ENCODE results near the gene TKFC.
A peak's percentile ranks its signal among the peaks of the same experiment; 100 is the strongest.

TKFC gene, protein sequence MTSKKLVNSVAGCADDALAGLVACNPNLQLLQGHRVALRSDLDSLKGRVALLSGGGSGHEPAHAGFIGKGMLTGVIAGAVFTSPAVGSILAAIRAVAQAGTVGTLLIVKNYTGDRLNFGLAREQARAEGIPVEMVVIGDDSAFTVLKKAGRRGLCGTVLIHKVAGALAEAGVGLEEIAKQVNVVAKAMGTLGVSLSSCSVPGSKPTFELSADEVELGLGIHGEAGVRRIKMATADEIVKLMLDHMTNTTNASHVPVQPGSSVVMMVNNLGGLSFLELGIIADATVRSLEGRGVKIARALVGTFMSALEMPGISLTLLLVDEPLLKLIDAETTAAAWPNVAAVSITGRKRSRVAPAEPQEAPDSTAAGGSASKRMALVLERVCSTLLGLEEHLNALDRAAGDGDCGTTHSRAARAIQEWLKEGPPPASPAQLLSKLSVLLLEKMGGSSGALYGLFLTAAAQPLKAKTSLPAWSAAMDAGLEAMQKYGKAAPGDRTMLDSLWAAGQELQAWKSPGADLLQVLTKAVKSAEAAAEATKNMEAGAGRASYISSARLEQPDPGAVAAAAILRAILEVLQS

DNA sequence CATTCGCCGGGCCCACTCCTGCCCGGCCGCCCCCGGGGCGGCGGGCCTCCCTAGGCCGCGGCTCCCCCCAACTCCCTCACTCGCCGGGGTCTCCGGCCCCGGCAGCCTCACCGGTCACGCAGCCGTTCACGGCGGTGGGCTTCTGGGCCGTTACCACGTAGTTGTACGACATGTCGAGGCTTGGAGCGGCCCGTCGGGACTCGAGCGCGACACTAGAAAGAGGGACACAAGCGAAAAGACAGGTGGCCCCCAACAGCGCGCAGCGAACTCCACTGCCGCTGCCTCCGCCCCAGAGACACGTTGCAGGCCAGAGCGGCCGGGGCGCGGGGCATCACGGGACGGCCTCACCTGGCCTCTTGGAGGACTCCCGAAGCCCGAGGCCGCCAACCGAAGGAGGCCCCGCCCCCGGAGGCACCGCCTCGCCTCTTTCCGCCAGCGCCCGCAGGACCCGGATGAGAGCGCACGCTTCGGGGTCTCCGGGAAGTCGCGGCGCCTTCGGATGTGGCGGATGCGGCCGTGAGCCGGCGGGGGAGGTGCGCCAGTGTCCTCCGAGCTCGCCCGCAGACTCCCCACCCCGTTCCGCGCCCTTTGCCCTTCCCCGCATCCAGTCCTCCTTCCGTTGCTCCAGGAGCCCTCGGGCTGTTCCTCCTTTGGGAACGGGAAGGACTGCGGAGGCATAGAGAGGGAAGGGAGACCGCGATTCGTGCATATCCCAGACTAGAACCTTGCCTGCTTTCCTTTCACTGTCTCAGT, at the start of gene TKFC, which contains the start of gene DDB1:
Gene TKFC (plus strand): TSS at position 432 of the 753 bp plus-strand sequence. CDS start 1,501 bp downstream, outside the sequence.
Gene DDB1 (minus strand): TSS at position 309 of the 753 bp plus-strand sequence. CDS start 137 bp downstream, at position 172.
- FAIRE-seq = no peak
- peak; percentile 93 for DNase-seq (ENCODE audit: insufficient read length, low spot score)

DNA sequence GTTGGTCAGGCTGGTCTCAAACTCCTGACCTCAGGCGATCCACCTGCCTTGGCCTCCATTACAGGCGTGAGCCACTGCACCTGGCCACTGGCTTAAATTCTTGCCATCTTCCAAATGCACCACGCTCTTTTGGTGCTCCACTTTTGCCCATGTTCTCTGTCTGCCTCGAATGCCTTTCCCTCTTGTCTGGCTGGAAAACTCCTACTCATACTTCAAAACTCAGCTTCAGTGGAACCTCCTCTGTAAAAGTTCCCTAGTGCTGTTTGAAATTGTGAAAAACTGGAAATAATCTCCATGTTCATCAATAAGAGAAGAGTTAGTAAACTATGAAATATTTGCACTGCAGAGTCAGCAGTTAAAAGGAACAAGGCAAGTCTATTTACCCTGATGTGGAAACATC, 49.4 kb upstream of the TKFC start:
- no peak for DNase-seq (ENCODE audit: insufficient read length, low spot score)
- no peak for FAIRE-seq

DNA sequence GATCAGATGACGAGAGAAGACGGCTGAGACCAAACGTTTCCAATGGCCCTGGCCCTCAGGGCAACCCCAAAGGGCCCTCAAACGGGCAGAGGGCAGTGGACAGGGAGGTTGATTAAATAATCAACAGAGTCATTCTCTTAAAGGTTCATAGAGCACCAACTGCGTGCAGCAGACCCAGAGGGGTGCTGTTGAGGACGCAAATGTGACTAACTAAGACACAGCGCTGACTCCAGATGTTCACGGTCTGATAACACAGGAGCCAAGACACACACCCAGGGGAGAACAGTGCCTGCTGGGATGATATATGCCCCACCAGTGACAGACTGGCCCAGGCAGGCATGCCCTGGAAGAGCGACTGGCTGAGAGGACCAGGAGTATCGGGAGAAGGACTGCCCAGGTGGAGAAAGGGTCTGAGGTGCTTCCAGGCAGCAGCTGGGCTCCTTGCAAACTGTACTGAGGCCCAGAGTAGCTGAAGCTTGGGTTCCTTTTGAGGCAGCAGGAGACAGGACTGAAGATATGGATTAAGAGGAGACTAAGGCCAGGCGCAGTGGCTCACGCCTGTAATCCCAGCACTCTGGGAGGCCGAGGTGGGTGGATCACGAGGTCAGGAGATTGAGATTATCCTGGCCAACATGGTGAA, 45.6 kb upstream of the TKFC start:
- DNase-seq (ENCODE audit: insufficient read length, low spot score) (no peak), FAIRE-seq (no peak)

DNA sequence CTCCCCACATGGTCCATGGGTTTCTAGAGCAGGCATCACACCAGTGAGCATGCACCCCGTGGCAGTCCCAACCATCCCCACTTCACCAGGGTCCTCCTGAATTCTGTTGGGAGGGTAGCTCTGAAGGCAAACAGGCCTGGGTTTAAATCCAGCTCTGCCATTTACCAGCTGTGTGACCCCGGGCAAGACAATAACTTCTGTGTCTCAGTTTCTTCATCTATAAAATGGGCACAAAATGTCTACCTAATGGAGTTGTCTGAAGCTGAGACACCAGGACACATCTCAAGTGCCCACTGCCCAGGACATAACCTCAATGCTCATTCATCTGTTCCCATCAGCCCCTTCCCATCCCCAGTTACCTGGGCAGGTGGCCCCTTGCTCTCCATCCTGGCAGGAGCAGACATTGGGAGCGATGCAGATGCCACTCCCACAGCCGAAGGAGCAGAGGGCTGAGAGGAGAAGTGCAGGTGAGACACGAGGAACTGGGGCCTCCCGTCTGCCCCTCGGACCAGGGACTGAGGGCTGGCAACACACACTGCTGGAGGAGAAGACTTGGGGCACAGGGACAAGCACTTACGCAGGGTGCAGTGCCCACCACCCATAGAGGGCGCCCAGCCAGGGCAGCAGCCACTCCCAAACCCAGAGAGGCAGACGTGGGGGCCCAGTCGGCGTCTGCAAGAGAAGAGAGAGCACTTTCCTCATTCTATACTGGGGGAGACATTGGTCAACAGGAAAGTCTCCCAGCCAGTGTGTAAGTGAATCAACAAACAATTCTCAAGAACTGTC, 41.9 kb upstream of the TKFC start:
- FAIRE-seq (no peak), DNase-seq (ENCODE audit: insufficient read length, low spot score) (no peak)

DNA sequence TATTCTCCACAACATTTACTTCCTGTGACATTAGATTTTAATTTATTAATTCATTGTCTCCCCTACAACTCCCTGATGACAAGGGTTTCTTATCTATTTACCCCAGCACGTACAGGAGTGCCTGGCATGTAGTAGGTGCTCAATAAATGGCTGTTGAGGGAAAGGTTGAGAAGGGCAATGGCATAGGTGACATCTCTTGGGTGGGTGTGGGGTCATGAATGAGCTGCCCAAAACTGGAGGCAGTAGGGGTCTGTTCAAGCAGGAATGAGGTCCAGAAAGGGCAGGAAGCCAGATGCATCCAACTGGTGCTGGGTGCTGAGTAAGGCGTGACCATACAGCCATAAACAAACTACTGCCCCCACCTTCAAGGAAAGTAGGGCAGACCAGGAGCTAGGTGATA, 40.7 kb upstream of the TKFC start:
- DNase-seq (ENCODE audit: insufficient read length, low spot score) (no peak), FAIRE-seq (no peak)

DNA sequence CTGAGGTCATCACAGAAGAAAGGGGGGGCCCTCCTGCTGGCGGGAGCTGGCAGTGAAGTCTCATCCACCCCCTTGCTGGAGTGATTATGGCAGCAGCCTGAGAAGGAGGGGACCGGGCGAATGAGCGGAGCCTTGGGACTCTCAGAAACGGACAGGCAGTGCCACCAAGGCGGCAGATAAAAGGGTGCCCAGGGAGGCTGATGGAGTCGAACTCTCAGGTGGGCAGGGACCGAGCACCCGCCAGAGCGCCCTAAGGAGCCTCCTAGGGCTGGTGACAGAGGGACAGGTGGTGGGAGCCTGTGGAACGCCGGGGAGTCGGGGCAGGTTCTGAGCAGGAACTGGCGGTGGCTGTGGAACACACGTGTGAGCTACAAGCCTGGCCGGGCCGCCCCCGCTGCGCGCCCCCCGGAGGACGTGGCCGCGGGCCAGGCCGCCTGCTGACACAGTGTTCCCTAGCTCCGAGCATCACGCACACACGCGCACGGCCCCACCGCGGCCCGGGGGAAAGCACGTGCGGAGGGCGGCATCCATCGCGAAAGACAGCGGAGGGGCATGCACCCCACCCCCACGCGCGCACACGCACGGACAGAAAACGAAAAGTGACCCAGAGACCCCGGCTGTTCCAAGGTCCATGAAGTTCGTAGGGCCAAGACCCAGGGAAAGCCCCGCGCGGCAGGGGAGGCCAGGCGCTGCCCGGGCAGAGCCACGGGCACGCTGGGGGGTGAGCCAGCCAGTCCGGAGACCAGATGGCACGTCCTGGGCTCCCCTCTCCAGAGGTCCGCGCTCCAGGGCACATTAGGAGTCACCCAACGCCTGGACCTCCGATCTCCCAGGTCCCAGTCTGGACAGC, 38.9 kb upstream of the TKFC start:
- DNase-seq (ENCODE audit: insufficient read length, low spot score) = peak; percentile 57
- no peak for FAIRE-seq

DNA sequence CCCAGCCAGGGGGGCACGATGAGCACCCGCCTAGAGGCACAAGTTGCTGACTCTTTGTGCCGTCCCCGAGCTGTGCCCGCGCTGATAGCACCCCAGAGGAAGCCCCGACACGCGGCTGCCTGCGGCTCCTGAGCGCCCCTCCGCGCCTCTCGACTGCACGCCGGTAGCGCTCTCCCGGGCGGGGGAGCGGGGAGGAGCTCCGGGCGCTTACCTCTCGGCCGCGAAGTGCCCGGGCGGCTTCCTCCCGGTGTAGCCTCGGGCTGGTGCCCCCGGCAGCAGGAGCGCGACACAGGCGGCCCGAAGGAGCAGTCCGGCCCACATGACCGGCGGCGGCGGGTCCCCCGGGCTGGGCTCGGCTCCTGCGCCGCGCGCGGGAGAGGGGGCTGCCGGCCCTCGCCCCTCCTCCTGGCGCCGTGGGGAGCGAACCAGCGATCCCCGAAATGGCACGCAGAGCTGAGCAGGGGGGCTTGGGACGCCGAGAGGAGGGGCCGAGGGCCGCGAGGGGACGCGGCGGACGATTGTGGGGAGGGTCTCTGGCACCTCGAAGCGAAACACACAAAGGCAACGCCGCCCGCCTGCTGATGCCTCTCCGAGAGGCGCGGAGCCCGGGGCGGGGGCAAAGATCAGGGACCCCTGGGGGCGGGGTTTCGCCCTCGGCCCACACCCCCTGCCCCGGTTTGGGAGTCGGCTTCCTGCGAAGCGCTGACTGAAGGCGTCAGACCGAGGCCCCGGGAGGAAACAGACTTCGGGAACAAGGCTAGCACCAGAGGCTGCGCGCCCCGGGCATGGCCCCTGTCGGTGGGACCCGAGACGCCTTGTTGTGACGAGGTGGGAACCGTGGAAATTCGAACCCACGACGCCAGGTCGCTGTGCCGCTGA, 38.1 kb upstream of the TKFC start, which contains the start of gene VWCE:
Gene VWCE (minus strand): TSS at position 600 of the 879 bp plus-strand sequence. CDS start 279 bp downstream, at position 321.
- DNase-seq (ENCODE audit: insufficient read length, low spot score) = no peak
- no peak for FAIRE-seq

DNA sequence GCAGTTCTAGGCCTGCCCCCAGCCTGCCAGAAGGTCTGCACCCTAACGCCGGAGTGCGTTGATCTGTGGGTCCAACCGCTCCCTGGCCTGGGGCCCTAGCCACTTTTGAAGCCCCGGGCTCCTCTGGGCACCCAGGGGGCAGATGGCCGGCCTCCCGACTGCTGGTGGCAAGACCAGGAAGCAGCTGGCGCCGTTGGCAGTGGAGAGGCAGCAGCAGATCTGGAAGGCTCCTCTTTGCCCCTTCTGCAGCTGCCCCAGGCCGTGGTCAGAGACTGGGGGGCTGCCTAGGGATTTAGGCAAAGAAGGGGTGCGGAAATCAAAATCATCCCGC, 37.5 kb upstream of the TKFC start:
- DNase-seq (ENCODE audit: insufficient read length, low spot score) (no peak), FAIRE-seq (no peak)

DNA sequence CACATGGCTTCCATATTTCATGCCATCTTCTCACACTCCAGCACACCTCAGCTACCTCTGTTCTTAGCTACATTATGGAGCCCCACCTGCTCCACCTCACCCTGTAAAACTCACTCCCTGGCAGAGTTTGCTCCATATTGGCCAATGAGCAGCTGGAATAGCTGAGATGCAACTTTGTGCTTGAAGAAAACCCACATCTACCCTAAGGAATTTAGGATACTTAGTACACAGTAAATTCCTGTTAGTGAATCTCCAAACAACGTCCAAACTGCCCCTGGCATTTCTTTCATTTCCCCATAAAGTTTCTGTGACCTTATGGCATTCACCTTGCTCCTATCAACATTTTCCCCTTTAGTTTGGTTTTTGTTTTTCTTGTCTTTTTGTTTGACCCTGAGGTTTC, 35.7 kb upstream of the TKFC start:
- FAIRE-seq (no peak), DNase-seq (ENCODE audit: insufficient read length, low spot score) (no peak)

DNA sequence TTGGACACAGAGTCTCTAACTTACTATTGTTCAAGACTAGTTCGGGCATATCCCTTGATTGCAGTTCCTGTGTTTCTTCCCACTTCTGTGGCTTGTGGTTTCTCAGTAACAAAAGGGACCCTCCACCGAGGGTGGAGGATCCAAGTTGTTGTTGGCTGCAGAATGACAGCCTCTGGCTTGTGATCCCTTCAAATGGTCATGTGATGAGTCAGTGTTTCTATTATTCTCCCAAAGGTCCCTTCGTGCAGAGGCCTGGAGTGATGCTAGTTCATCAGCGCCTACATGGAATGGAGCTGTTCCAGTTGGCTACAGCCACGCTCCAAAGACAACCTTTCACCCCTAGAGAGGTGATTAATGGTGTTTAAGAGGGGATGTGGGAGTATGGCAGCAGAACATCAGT, 35.3 kb upstream of the TKFC start:
- no peak for FAIRE-seq
- peak; percentile 53 for DNase-seq (ENCODE audit: insufficient read length, low spot score)

DNA sequence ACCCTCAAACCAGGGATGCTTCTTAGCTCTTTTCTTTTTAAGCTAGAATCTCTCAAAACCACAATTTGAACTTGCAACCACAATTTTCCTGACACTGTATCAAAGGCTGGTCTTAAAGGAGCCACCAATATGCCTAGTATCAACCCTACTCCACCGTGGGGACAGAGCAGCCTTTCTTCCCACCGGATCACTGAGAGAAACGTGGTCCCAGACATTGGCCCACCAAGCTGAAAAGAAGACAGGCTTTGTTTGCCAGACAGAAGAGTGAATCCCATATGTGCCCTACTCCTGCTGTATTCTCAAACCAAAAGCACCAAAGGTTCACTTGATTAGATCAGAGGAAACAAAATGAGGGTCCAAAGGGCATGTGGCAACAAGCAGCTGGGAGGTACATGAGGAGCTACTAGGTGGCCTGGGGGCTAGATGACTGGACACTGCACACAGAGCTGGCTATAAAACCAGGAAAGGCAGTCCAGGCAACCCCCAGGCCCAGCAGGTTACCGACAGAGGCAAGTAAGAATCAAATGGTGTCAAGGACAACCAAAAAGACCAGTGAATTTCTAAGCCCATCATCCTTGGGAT, 34.3 kb upstream of the TKFC start:
- no peak for DNase-seq (ENCODE audit: insufficient read length, low spot score)
- no peak for FAIRE-seq

DNA sequence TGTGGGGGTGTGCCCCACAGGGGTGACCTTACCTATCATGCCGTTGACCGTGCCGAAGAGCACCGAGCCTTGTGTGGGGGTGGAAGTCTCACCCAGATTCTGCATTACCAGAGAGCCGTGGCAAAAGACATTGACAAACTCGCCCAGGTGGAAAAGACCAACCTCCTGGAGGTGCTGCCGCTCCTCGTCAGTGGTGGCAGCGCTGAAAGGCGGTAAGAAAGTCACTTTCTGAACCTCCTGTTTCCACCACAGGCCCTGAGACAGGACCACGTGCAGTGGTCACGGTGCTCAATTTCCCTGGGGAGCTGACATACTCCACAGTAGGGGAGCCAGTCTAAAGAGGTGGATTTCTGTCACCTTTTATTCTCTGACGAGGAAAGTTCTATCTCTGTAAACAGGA, 30.5 kb upstream of the TKFC start:
- no peak for FAIRE-seq

DNA sequence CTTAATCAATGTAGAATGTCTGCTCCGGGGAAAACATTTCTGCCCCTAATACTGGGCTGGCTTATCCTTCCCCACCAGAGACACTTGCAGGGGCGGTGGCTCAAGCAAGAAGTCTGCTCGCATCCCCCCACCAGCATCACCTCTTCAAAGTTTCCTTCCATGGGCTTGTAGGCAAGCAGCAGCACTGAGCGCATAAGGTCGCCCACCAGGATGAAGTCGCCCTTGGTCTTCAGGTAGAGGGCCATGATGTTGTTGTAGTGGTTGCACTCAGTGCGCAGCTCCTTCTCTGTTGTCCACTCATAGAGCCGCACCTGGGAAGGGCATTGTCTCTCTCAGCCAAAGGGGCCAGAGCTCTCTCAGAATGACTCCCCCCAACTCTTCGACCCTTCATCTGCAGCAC, 29.3 kb upstream of the TKFC start:
- DNase-seq (ENCODE audit: insufficient read length, low spot score) (no peak), FAIRE-seq (no peak)

More for the DNA sequence above, 30.5 kb upstream of the TKFC start:
- DNase-seq (ENCODE audit: insufficient read length, low spot score) = no peak

DNA sequence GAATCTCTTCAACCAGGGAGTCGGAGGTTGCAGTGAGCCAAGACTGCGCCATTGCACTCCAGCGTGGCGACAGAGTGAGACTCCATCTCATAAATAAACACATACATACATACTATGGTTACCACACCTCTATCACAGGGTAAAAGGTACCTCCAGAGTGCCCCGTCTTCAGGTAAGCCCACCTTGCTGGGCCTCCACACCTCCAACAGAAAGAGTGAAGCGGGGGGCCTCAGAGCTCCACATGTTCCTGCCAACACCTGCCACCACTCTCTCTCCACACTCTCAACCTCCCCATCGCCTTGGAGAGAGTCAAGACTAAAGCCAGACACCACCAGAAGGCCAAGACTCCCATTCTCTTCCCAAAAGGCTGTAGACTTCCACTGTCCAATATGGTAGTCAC, 27.6 kb upstream of the TKFC start:
- no peak for DNase-seq (ENCODE audit: insufficient read length, low spot score)
- no peak for FAIRE-seq

DNA sequence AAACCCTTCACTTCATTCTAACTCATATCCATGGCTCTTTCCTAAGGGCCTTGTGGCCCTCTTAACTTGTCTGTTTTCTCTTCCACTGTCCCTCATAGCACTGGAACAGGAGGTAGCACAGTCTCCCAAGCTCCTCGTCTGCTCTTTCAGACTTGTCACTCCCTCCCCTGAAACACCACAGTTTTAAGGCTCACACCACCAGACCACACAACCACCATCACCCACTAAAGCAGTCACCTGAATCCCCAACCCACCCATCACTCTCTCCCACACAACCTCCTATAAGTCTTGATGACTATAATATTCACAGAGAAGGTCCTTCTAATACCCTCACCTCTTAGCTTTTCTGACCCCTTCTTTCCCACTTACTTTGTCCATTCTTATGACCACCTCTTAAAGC, 26.8 kb upstream of the TKFC start:
- FAIRE-seq = no peak
- no peak for DNase-seq (ENCODE audit: insufficient read length, low spot score)

DNA sequence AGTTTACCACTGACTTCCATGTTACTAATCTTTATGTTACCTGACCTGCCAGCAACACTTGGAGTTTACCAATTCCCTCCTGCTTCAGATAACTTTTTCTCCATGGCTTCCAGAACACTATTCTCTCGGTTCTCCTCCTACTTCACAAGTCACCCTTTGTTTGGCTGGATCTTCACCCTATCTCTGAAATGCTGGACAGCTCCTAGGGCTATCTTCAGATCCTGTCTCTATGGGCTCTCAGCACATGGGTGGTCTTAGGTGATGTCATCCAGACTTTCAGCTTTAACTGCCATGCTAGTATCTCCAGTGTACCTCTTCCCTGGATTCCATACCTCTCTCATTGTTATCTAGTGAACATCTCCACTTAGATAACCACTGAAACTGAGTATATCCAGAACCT, 25.7 kb upstream of the TKFC start:
- DNase-seq (ENCODE audit: insufficient read length, low spot score) = no peak
- no peak for FAIRE-seq

DNA sequence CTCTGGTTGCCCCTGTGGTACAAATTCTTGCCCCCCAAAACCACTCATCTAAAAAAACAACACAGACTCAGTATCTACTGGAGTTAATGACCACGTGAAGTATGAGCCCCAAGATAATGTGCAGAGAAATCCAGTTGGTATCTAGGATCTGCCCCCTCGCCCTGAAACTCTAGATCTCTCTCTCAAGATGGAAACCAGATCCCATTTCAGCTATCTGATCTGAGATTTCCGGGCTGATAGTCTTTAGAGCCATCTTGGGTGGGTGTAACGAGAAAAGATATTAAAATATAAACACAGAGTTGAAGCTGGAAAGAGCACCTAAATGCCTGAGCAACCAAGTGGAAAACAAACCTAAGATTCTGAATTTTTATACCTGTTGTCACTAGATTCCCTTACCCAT, 23.9 kb upstream of the TKFC start:
- FAIRE-seq (no peak), DNase-seq (ENCODE audit: insufficient read length, low spot score) (no peak)

DNA sequence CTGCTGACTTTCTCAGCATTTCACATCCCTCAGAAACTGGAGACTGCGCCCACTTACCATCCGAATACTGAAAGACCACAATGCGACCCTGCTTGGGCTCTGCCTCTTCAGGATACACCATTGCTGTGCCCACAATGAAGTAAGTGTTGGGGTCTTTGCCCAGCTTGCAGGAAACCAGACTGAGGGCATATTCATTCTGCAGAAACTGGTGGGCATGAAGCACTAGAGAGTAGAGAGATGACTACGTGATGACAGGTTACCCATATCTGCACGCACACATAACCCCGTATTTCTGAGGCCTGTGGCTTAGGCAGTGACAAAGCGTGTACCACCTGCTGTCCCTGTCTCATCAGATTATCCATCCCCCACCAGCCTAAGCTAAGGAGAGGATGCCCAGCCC, 23.3 kb upstream of the TKFC start:
- FAIRE-seq = no peak
- DNase-seq (ENCODE audit: insufficient read length, low spot score) = no peak
